ENCODE data around the gene AKAP10. TPM values are rescaled to one million over a fixed set of nuclear protein-coding genes. Genes with fewer than 3 reads are reported as not detected.

Gene AKAP10
- total RNA-seq, 1 experiment from 2014 or later = 31.6 TPM

GRCh38 chr17:19939993-19940721 is 37.5 kb downstream of the AKAP10 start:
- Histone ChIP-seq H4K20me1 (ENCODE audit: insufficient read depth) (0 out of 2 replicates have a peak, but pooled peaks cover 3% of the 10 kb centered on the region), H3K4me1 (ENCODE audit: control insufficient read depth in 1 of 2, insufficient read depth in 2 of 2, low read length in 2 of 2) (peaks cover 5 to 7% of the 10 kb centered on the region in 2 experiments; a peak in 2 of 4 replicates), H3K79me2 (ENCODE audit: insufficient read depth, low read length) (peaks cover 39% of the 10 kb centered on the region), H3K9me2 (ENCODE audit: insufficient read depth) (no peaks in the 10 kb centered on the region), H3K27me3 (ENCODE audit: insufficient read depth, low read length) (no peaks in the 10 kb centered on the region), H3K27ac (ENCODE audit: low read depth, low read length) (no peak overlapping the region; the same call in 1 of the 2 replicates), H3K9me3 (ENCODE audit: control insufficient read depth in 1 of 2, insufficient read depth in 1 of 2, low read depth in 1 of 2, low read length in 2 of 2) (no peaks in the 10 kb centered on the region), H3K4me3 (replicated peaks in 1 of 2; ENCODE audit: low read depth in 1 of 2, low read length in 2 of 2) (no peak overlapping the region), H3K9ac (ENCODE audit: low read length) (no peak overlapping the region), H2AFZ (ENCODE audit: low read depth, low read length, poor library complexity, severe bottlenecking) (no peak overlapping the region), H3K4me2 (ENCODE audit: low read length) (no peak overlapping the region), H3K36me3 (ENCODE audit: control insufficient read depth in 1 of 2, insufficient read depth in 2 of 2, low read length in 2 of 2) (peaks cover 10 to 28% of the 10 kb centered on the region in 2 experiments; a peak in 3 of 4 replicates)
- BruUV-seq (replicated peaks) = no TSS peak
- TF ChIP-seq, protein P1, sequence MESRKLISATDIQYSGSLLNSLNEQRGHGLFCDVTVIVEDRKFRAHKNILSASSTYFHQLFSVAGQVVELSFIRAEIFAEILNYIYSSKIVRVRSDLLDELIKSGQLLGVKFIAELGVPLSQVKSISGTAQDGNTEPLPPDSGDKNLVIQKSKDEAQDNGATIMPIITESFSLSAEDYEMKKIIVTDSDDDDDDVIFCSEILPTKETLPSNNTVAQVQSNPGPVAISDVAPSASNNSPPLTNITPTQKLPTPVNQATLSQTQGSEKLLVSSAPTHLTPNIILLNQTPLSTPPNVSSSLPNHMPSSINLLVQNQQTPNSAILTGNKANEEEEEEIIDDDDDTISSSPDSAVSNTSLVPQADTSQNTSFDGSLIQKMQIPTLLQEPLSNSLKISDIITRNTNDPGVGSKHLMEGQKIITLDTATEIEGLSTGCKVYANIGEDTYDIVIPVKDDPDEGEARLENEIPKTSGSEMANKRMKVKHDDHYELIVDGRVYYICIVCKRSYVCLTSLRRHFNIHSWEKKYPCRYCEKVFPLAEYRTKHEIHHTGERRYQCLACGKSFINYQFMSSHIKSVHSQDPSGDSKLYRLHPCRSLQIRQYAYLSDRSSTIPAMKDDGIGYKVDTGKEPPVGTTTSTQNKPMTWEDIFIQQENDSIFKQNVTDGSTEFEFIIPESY (IDR thresholded peaks at IDR 0.05; ENCODE audit: extremely low read depth, insufficient replicate concordance, low read length) = no peak
- TF ChIP-seq EGR1 (IDR thresholded peaks at IDR 0.05; ENCODE audit: low read depth) (no peak), EZH2 (IDR thresholded peaks at IDR 0.05) (no peak), SRF (IDR thresholded peaks at IDR 0.05; ENCODE audit: low read depth) (no peak), ZFX (IDR thresholded peaks at IDR 0.05) (no peak), ZNF274 (IDR thresholded peaks at IDR 0.05; ENCODE audit: low read depth, low read length) (no peak), CBX3 (IDR thresholded peaks at IDR 0.05; ENCODE audit: low read depth) (no peak), YY1 (IDR thresholded peaks at IDR 0.05; ENCODE audit: extremely low read depth, insufficient replicate concordance, low read depth, low read length) (no peak)
- TF ChIP-seq, protein P2, sequence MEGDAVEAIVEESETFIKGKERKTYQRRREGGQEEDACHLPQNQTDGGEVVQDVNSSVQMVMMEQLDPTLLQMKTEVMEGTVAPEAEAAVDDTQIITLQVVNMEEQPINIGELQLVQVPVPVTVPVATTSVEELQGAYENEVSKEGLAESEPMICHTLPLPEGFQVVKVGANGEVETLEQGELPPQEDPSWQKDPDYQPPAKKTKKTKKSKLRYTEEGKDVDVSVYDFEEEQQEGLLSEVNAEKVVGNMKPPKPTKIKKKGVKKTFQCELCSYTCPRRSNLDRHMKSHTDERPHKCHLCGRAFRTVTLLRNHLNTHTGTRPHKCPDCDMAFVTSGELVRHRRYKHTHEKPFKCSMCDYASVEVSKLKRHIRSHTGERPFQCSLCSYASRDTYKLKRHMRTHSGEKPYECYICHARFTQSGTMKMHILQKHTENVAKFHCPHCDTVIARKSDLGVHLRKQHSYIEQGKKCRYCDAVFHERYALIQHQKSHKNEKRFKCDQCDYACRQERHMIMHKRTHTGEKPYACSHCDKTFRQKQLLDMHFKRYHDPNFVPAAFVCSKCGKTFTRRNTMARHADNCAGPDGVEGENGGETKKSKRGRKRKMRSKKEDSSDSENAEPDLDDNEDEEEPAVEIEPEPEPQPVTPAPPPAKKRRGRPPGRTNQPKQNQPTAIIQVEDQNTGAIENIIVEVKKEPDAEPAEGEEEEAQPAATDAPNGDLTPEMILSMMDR (IDR thresholded peaks at IDR 0.05 in 2 of 3, conservative IDR thresholded peaks at IDR 0.05 in 1 of 3; ENCODE audit: borderline replicate concordance in 1 of 3, insufficient read depth in 1 of 3, low read depth in 2 of 3, low read length in 2 of 3) = no peak
- intact Hi-C loops (cut with micrococcal nuclease) = no loop called here
- ChIA-PET POLR2A (no interaction called here), CTCF (no interaction called here), RAD21 (ENCODE audit: low non-redundant PET in 1 of 2, low total read pairs in 2 of 2, uncharacterized antibody in 2 of 2, unreplicated experiment in 2 of 2) (no interaction called here)
- ATAC-seq = no peak
- no peak for DNase-seq (ENCODE audit: low read depth, low spot score)
